Skin of body (tissue), 2 donors: Measurements from ENCODE around the gene CD22. TPM values are rescaled to one million over a fixed set of nuclear protein-coding genes. Genes with fewer than 3 reads are reported as not detected.

ENCODE experiments used
- DNase-seq: peaks from one replicate; lab custom pipeline; 2025; lab: John Stamatoyannopoulos, UW
- total RNA-seq: library from RNA; depleted of rRNA; stranded (reverse); fragments of >200 nt; gene quantifications from one replicate; pipeline ENCODE4 v1.2.3, GENCODE V29; 2014

CD22 gene
- total RNA-seq, 1 donor from 2014 or later = 0.99 TPM

GRCh38 chr19:35313587-35313986, 15.4 kb upstream of the CD22 start:
- no peak for DNase-seq

- DNase-seq = no peak
These were observed 15.0 kb upstream of the CD22 start for GRCh38 chr19:35314031-35314430.

GRCh38 chr19:35314858-35315470, 14.0 kb upstream of the CD22 start:
- no peak for DNase-seq

- no peak for DNase-seq
These were observed 13.1 kb upstream of the CD22 start for GRCh38 chr19:35315883-35316282.

- DNase-seq = no peak
These were observed 12.4 kb upstream of the CD22 start for GRCh38 chr19:35316560-35316959.

- DNase-seq = no peak
These were observed 11.4 kb upstream of the CD22 start for GRCh38 chr19:35317464-35318043.

- DNase-seq = no peak
These were observed 10.1 kb upstream of the CD22 start for GRCh38 chr19:35318679-35319448.

- DNase-seq = no peak
These were observed 8.8 kb upstream of the CD22 start for GRCh38 chr19:35320065-35320713.

GRCh38 chr19:35321291-35321690, 7.7 kb upstream of the CD22 start:
- DNase-seq = no peak

GRCh38 chr19:35322014-35322413, 7.0 kb upstream of the CD22 start:
- DNase-seq = no peak

GRCh38 chr19:35327642-35328041, 1.3 kb upstream of the CD22 start:
- no peak for DNase-seq

GRCh38 chr19:35329323-35329722, 336 bp downstream of the CD22 start:
- no peak for DNase-seq

GRCh38 chr19:35330475-35330874, 1.5 kb downstream of the CD22 start:
- DNase-seq = no peak

- no peak for DNase-seq
These were observed 2.7 kb downstream of the CD22 start for GRCh38 chr19:35331551-35332214.

GRCh38 chr19:35332817-35333216, 3.8 kb downstream of the CD22 start:
- DNase-seq = no peak

GRCh38 chr19:35334144-35334753, 5.3 kb downstream of the CD22 start:
- DNase-seq = no peak

GRCh38 chr19:35336166-35336955, 7.4 kb downstream of the CD22 start:
- DNase-seq = no peak

- no peak for DNase-seq
These were observed 8.4 kb downstream of the CD22 start for GRCh38 chr19:35337097-35337983.

GRCh38 chr19:35337984-35338296, 9.0 kb downstream of the CD22 start:
- no peak for DNase-seq

GRCh38 chr19:35340431-35340830, 11.4 kb downstream of the CD22 start:
- DNase-seq = no peak
